K562 (cell line): Measurements from ENCODE around the gene ASIC3. TPM values are rescaled to one million over a fixed set of nuclear protein-coding genes. Genes with fewer than 3 reads are reported as not detected.

Experiments
- BCL6 ChIP-seq: fragments of 250-450 bp; sonication (Bioruptor Pico); IDR thresholded peaks from 2 replicates; pipeline ENCODE4 v1.4.0; 2020
- CBFA2T2 ChIP-seq: fragments of 450-650 bp; conservative IDR thresholded peaks from 2 replicates; pipeline ENCODE4 v1.6.1; 2017; ENCODE audit warnings: mild to moderate bottlenecking
- CHD7 ChIP-seq: fragments of 200-600 bp; sonication (generic); IDR thresholded peaks from one replicate; pipeline ENCODE4 v1.6.1; 2012; ENCODE audit warnings: mild to moderate bottlenecking, low read depth, low read length, inconsistent platforms
- CREB1 ChIP-seq, 2 experiments: sonication (generic) in 1 of 2; formaldehyde crosslinking in 1 of 2; IDR thresholded peaks; 2 replicates each; pipeline versions ENCODE4 v1.6.1 to v1.8.0; 2012 to 2022; ENCODE audit warnings: inconsistent platforms in 1 of 2, mild to moderate bottlenecking in 1 of 2, missing genetic modification reagents in 1 of 2, moderate library complexity in 1 of 2
- EGR1 ChIP-seq: fragments of 450-650 bp; conservative IDR thresholded peaks from 2 replicates; pipeline ENCODE4 v1.6.1; 2017; ENCODE audit warnings: mild to moderate bottlenecking
- HNRNPH1 ChIP-seq: fragments of 200-400 bp; formaldehyde crosslinking; optimal IDR thresholded peaks from 2 replicates; pipeline ENCODE3; 2017; ENCODE audit warnings: low read depth, mild to moderate bottlenecking, low read length, moderate library complexity
- ILK ChIP-seq: fragments of 450-650 bp; IDR thresholded peaks from 2 replicates; pipeline ENCODE4 v1.6.1; 2016; ENCODE audit warnings: missing genetic modification characterization, low read depth, mild to moderate bottlenecking, missing compliant biosample characterization, moderate library complexity, borderline replicate concordance
- KDM5B ChIP-seq: fragments of 200-600 bp; sonication (generic); IDR thresholded peaks from 2 replicates; pipeline ENCODE4 v1.6.1; 2012; ENCODE audit warnings: low read depth, mild to moderate bottlenecking, moderate library complexity, low read length, control low read depth, inconsistent platforms; ENCODE audit not compliant: insufficient replicate concordance
- MLLT1 ChIP-seq, 2 experiments: fragments of 450-650 bp; IDR thresholded peaks; 2 replicates each; pipeline ENCODE4 v1.6.1; 2016
- NFIX ChIP-seq: fragments of 250-450 bp; sonication (Bioruptor Pico); IDR thresholded peaks from 2 replicates; pipeline ENCODE4 v1.4.0; 2020; ENCODE audit warnings: low read depth, mild to moderate bottlenecking, moderate library complexity
- NR2C1 ChIP-seq, 2 experiments: fragments of 450-650 bp; IDR thresholded peaks; 2 replicates each; pipeline ENCODE4 v1.6.1; 2017; ENCODE audit warnings: mild to moderate bottlenecking in 2 of 2, antibody characterized with exemption in 1 of 2, inconsistent platforms in 1 of 2, missing compliant biosample characterization in 1 of 2, missing genetic modification characterization in 1 of 2
- NR2C2 ChIP-seq, 2 experiments: fragments of 200-800 bp in 1 of 2; sonication (Bioruptor generic) in 1 of 2; sonication (generic) in 1 of 2; formaldehyde crosslinking in 1 of 2; IDR thresholded peaks; 2 replicates each; pipeline versions ENCODE4 v1.6.1 to v1.8.0; 2016 to 2022; ENCODE audit warnings: mild to moderate bottlenecking in 1 of 2, missing compliant biosample characterization in 1 of 2, missing genetic modification characterization in 1 of 2, missing genetic modification reagents in 1 of 2
- RBBP5 ChIP-seq: fragments of 200-600 bp; sonication (generic); IDR thresholded peaks from 2 replicates; pipeline ENCODE4 v1.6.1; 2012; ENCODE audit warnings: borderline replicate concordance, mild to moderate bottlenecking, low read length, control low read depth, inconsistent platforms; ENCODE audit not compliant: insufficient read depth, poor library complexity, severe bottlenecking
- ZKSCAN1 ChIP-seq: fragments of 150-350 bp; IDR thresholded peaks from 2 replicates; pipeline ENCODE4 v1.6.1; 2016; ENCODE audit warnings: low read depth, low read length
- polyA plus RNA-seq, 8 experiments: library from polyadenylated mRNA; depleted of rRNA in 4 of 8; stranded (reverse) in 5 of 8; unstranded in 3 of 8; fragments of >200 nt; fragmentation: Nextera tagmentation in 2 of 8; fragmentation: Illumina TruSeq in 1 of 8; extraction: Ambion mirVana in 2 of 8; extraction: Trizol in 1 of 8; gene quantifications; 2 replicates each; pipeline versions ENCODE4 v1.2.1 to v1.2.3, GENCODE V29; 2011 to 2014; ENCODE audit warnings: inconsistent platforms in 1 of 8, missing spikeins in 1 of 8
- total RNA-seq, 7 experiments: library from RNA; depleted of rRNA in 6 of 7; stranded (reverse); fragments of >200 nt in 6 of 7; fragmentation: Illumina TruSeq in 2 of 7; extraction: Trizol in 2 of 7; gene quantifications; 2 replicates each; pipeline versions ENCODE4 v1.2.1 to v1.2.3, GENCODE V29; 2011 to 2021; ENCODE audit warnings: low replicate concordance in 1 of 7

The ASIC3 gene
- total and polyA plus RNA-seq, 9 of the 15 experiments (the other 6 are each of a cell fraction or from before 2014, with no cell fraction given): 0.11 to 5.0 (median 0.87) TPM

GRCh38 chr7:151080522-151081169 is 32.3 kb downstream of the ASIC3 start, which contains the start of gene FASTK (continued):
- peak; percentile 27 to 69; a peak in 3 of 4 replicates for TF ChIP-seq MLLT1 (IDR thresholded peaks at IDR 0.05)
- no peak; the same call in 1 of the 2 replicates for TF ChIP-seq EGR1
- no peak for TF ChIP-seq NR2C1 (IDR thresholded peaks at IDR 0.05)
- TF ChIP-seq NR2C1 (tag; IDR thresholded peaks at IDR 0.05): no peak
- no peak for TF ChIP-seq CHD7
- TF ChIP-seq ZKSCAN1: 0 out of 2 replicates have a peak, but pooled peaks have one; percentile 19
- TF ChIP-seq KDM5B: peak; percentile 95
- peak; percentile 46; the same call in 1 of the 2 replicates for TF ChIP-seq NR2C2 (CRISPR knock-in tag; IDR thresholded peaks at IDR 0.05)
- TF ChIP-seq NR2C2 (tag; IDR thresholded peaks at IDR 0.05): peak; percentile 58
- TF ChIP-seq CREB1 (IDR thresholded peaks at IDR 0.05): peak; percentile 50
- peak; percentile 65; the same call in 1 of the 2 replicates for TF ChIP-seq CREB1 (CRISPR knock-in tag; IDR thresholded peaks at IDR 0.05)
- TF ChIP-seq CBFA2T2: no peak
- TF ChIP-seq RBBP5: peak; percentile 82
- no peak for TF ChIP-seq ILK (tag)
- no peak for TF ChIP-seq HNRNPH1
- no peak for TF ChIP-seq BCL6 (CRISPR knock-in tag)
- TF ChIP-seq NFIX: no peak
